Type B pancreatic cell (in vitro differentiated cells): ENCODE results near the gene BPIFB2. TPM values are rescaled to one million over a fixed set of nuclear protein-coding genes. Genes with fewer than 3 reads are reported as not detected.

ENCODE experiments used
- DNase-seq: peaks from one replicate; pipeline ENCODE4 v3.0.0; 2021; ENCODE audit warnings: mixed read lengths; ENCODE audit not compliant: unreplicated experiment; ENCODE audit errors: extremely low spot score
- H3K27ac Mint-ChIP-seq: 2 replicates; pipeline ENCODE4 v1.8.0; 2021; ENCODE audit warnings: mild to moderate bottlenecking, mixed read lengths
- H3K27me3 Mint-ChIP-seq: 2 replicates; pipeline ENCODE4 v1.8.0; 2021; ENCODE audit warnings: mixed read lengths
- H3K36me3 Mint-ChIP-seq: 2 replicates; pipeline ENCODE4 v1.8.0; 2021; ENCODE audit warnings: mixed read lengths
- H3K4me1 Mint-ChIP-seq: one replicate; pipeline ENCODE4 v1.8.0; 2021; ENCODE audit warnings: mixed read lengths; ENCODE audit not compliant: unreplicated experiment
- H3K4me3 Mint-ChIP-seq: 2 replicates; pipeline ENCODE4 v1.8.0; 2021; ENCODE audit warnings: mild to moderate bottlenecking, mixed read lengths
- H3K9me3 Mint-ChIP-seq: 2 replicates; pipeline ENCODE4 v1.8.0; 2021; ENCODE audit warnings: mixed read lengths
- total RNA-seq: library from RNA; stranded (reverse); gene quantifications from 2 replicates; pipeline ENCODE4 v1.2.1, GENCODE V29; 2021; ENCODE audit warnings: low replicate concordance
- TF ChIP-seq, protein P1 (sequence below): fragments of 200-600 bp; sonication (generic); conservative IDR thresholded peaks from 2 replicates; pipeline ENCODE4 v1.5.0; 2021; ENCODE audit warnings: antibody characterized with exemption, mild to moderate bottlenecking

BPIFB2 gene
- total RNA-seq, 1 donor from 2014 or later: 0.22 TPM

DNA sequence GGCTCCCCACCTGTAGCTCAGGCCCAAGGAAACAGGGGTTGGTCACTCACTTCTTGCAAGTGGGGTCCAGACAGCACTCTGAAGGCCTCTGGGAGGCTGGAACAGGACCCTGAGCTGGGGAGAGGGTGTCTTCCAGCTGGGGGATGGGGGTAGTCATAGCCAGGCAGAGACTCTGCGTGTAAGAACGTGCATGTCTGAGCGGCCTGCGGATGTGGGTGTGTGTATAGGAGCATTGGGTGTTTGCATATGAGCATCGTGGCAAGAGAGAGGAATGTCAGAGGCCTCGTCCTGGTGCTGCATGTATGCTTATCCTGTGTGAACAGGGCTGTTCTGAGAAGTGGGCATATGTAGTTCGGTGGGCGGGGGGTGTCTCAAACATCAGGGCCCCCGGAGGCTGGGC lies 58.3 kb downstream of the BPIFB2 start:
- Mint-ChIP-seq H3K27ac (no peak overlapping the region), H3K4me3 (no peak overlapping the region), H3K9me3 (no peaks in the 10 kb centered on the region), H3K27me3 (peaks cover 22% of the 10 kb centered on the region), H3K36me3 (no peaks in the 10 kb centered on the region), H3K4me1 (no peaks in the 10 kb centered on the region)
- no peak for DNase-seq
- TF ChIP-seq, protein P1, sequence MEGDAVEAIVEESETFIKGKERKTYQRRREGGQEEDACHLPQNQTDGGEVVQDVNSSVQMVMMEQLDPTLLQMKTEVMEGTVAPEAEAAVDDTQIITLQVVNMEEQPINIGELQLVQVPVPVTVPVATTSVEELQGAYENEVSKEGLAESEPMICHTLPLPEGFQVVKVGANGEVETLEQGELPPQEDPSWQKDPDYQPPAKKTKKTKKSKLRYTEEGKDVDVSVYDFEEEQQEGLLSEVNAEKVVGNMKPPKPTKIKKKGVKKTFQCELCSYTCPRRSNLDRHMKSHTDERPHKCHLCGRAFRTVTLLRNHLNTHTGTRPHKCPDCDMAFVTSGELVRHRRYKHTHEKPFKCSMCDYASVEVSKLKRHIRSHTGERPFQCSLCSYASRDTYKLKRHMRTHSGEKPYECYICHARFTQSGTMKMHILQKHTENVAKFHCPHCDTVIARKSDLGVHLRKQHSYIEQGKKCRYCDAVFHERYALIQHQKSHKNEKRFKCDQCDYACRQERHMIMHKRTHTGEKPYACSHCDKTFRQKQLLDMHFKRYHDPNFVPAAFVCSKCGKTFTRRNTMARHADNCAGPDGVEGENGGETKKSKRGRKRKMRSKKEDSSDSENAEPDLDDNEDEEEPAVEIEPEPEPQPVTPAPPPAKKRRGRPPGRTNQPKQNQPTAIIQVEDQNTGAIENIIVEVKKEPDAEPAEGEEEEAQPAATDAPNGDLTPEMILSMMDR: no peak

DNA sequence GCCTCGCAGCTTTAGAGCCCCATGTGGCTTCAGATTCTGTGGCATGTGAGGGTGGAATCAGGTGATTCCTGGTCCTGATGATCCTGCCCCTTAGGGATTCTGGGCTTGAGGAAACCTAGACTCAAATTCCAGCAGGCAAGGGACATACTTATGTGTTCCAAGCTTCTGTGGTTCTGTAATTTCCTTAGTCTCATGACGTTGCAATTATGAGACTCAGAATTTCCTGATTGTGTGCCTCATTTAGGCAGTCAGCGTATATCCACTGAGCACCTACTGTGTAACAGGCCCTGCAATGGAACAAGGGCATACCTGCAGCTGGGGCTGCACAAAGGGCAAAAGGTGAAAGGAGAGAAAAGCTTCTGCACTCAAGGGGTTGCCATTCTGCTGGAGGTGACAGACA lies 60.3 kb downstream of the BPIFB2 start:
- no peaks in the 10 kb centered on the region for H3K4me1 Mint-ChIP-seq
- peaks cover 32% of the 10 kb centered on the region for H3K27me3 Mint-ChIP-seq
- no peak overlapping the region for H3K27ac Mint-ChIP-seq
- no peaks in the 10 kb centered on the region for H3K36me3 Mint-ChIP-seq
- TF ChIP-seq, protein P1: no peak
- DNase-seq: no peak
- no peaks in the 10 kb centered on the region for H3K9me3 Mint-ChIP-seq
- H3K4me3 Mint-ChIP-seq: no peak overlapping the region

DNA sequence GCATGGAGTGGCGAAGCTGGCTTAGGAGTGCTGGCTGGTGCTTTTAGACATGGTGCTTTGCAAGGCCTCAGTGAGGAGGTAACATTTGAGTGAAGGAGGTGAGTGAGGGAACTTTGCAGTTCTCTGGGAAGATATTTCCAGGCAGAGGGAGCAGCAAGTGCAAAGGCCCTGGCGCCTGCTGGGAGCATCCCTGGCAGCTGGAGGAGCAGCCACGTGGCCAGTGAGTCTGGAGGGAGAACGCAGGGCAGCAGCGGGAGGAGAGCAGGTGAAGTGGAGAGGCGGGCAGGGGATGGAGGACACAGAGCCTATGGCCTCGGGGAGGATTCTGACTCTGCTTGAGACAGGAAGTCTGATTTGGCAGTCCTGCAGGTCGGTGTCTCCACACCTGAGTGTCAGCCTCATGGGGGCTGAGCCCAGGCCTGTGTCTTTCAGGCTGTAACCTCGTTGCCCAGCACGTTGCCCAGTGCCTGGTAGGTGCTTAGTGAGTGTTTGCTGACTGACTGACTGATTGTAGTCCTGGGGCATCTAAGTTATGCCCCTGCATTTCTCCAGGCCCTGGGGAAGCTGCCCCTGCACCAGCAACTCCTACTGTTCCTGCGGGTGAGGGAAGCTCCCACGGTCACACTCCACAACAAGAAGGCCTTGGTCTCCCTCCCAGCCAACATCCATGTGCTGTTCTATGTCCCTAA lies 60.9 kb downstream of the BPIFB2 start:
- Mint-ChIP-seq H3K9me3 (no peaks in the 10 kb centered on the region), H3K27me3 (peaks cover 36% of the 10 kb centered on the region), H3K4me3 (no peak overlapping the region), H3K27ac (no peak overlapping the region), H3K4me1 (no peaks in the 10 kb centered on the region), H3K36me3 (no peaks in the 10 kb centered on the region)
- TF ChIP-seq, protein P1: no peak
- no peak for DNase-seq

DNA sequence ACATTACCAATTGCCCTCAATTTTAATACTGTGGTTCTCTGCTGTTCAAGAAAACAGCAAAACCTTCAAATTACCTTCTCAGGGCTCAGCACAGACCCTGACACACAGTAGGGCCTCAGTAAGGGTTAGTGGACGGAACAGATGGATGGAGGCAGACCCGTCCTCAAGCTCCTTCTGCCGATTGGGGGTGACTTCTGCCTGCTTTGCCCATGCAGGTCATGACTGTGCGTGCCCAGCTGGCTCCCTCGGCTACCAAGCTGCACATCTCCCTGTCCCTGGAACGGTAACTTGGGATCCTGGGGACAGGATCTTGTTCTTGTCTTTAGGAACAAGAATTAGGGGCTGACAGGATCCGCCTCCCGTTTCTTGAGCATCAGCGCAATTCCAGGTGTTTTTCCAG lies 62.2 kb downstream of the BPIFB2 start:
- Mint-ChIP-seq H3K4me1 (no peaks in the 10 kb centered on the region), H3K27me3 (peaks cover 42% of the 10 kb centered on the region), H3K4me3 (no peak overlapping the region), H3K36me3 (no peaks in the 10 kb centered on the region), H3K9me3 (no peaks in the 10 kb centered on the region), H3K27ac (no peak overlapping the region)
- TF ChIP-seq, protein P1: no peak
- DNase-seq: no peak

DNA sequence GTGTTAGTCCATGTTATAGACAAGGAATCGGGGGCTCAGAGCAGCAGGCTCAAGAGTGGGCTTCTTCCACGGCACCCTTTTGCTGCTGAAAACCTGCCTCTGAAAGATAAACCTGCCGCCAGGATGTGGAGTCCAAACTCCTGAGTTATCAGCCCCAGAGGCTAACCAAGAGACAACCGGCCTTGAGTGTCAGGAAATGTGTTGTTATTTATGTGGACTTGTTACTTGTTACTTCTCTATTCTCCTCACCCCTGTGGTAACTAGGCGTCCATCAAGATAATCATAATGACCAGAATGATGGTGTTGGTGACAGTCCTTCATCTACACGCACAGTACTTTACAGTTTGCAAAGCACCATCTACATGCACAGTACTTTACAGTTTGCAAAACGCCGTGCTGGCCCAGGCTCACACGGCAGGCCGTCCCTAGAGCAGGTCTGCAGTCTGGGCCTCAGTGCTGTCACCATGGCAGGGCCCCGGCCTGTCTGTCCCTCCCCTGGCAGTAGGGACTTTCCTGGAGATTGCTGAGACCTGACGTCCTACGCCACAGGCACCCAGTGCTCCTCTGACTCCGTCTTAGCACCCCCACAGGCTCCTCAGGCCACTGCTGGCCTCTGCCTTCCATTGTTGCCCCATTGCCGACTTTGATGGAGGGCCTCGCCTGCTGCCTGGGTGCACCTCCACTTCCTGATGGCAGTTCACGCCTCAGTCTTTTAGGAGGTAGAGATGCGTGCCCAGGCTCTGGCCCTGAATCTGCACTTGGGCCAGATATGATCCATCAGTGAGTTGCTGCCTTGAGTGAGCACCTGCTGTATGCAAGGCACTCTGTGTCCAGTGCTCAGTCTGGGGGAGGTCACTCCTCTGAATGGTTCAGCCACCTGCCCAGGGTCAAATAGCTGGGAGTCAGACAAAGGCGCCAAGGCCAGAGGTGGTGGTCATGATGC lies 62.9 kb downstream of the BPIFB2 start:
- TF ChIP-seq, protein P1: no peak
- Mint-ChIP-seq H3K9me3 (no peaks in the 10 kb centered on the region), H3K27ac (no peak overlapping the region), H3K4me1 (no peaks in the 10 kb centered on the region), H3K4me3 (no peak overlapping the region), H3K27me3 (peaks cover 49% of the 10 kb centered on the region), H3K36me3 (no peaks in the 10 kb centered on the region)
- DNase-seq: no peak
